HepG2 (cell line): ENCODE measurements around the gene FKBP1B. TPM values are rescaled to one million over a fixed set of nuclear protein-coding genes. Genes with fewer than 3 reads are reported as not detected.

ENCODE experiments used
- ATRX ChIP-seq: sonication (generic); formaldehyde crosslinking; IDR thresholded peaks from 2 replicates; pipeline ENCODE4 v1.4.0; 2020; ENCODE audit warnings: missing genetic modification reagents, borderline replicate concordance
- CHD2 ChIP-seq: IDR thresholded peaks from 2 replicates; pipeline ENCODE4 v1.6.1; 2011; ENCODE audit warnings: low read depth, low read length, improper control_type of control experiment
- HINFP ChIP-seq: sonication (generic); formaldehyde crosslinking; IDR thresholded peaks from 2 replicates; pipeline ENCODE4 v1.4.0; 2020; ENCODE audit warnings: low read depth, mild to moderate bottlenecking, missing genetic modification reagents
- MXI1 ChIP-seq: IDR thresholded peaks from 3 replicates; pipeline ENCODE4 v1.6.1; 2012; ENCODE audit warnings: low read depth, low read length, inconsistent platforms, borderline replicate concordance
- NR3C1 ChIP-seq: sonication (generic); formaldehyde crosslinking; IDR thresholded peaks from 2 replicates; pipeline ENCODE4 v1.4.0; 2020; ENCODE audit warnings: missing genetic modification reagents
- PITX1 ChIP-seq: sonication (generic); formaldehyde crosslinking; IDR thresholded peaks from 2 replicates; pipeline ENCODE4 v1.5.1; 2020; ENCODE audit warnings: mild to moderate bottlenecking, missing genetic modification reagents
- RFX5 ChIP-seq: IDR thresholded peaks from 2 replicates; pipeline ENCODE4 v1.6.1; 2011; ENCODE audit warnings: low read depth, low read length, improper control_type of control experiment
- RXRB ChIP-seq: IDR thresholded peaks from 2 replicates; pipeline ENCODE4 v1.6.1; 2016; ENCODE audit warnings: borderline replicate concordance, missing genetic modification reagents, missing compliant biosample characterization
- SIX1 ChIP-seq: sonication (generic); formaldehyde crosslinking; IDR thresholded peaks from 2 replicates; pipeline ENCODE4 v1.4.0; 2020; ENCODE audit warnings: missing genetic modification reagents, borderline replicate concordance
- SKIL ChIP-seq: sonication (generic); formaldehyde crosslinking; IDR thresholded peaks from 2 replicates; pipeline ENCODE4 v1.8.0; 2022; ENCODE audit warnings: missing genetic modification reagents, mild to moderate bottlenecking, moderate library complexity, borderline replicate concordance
- SP2 ChIP-seq: sonication (generic); formaldehyde crosslinking; IDR thresholded peaks from 2 replicates; pipeline ENCODE4 v1.5.1; 2020; ENCODE audit warnings: mild to moderate bottlenecking, missing genetic modification reagents
- TSC22D2 ChIP-seq: sonication (generic); formaldehyde crosslinking; IDR thresholded peaks from 2 replicates; pipeline ENCODE4 v1.5.1; 2020; ENCODE audit warnings: missing genetic modification reagents, mild to moderate bottlenecking, borderline replicate concordance
- ZNF44 ChIP-seq: sonication (generic); formaldehyde crosslinking; IDR thresholded peaks from 2 replicates; pipeline ENCODE4 v1.5.1; 2020; ENCODE audit warnings: mild to moderate bottlenecking, missing genetic modification reagents
- ZNF530 ChIP-seq: sonication (generic); formaldehyde crosslinking; IDR thresholded peaks from 2 replicates; pipeline ENCODE4 v1.5.0; 2020; ENCODE audit warnings: low read depth, mild to moderate bottlenecking, missing genetic modification reagents
- ZNF589 ChIP-seq: sonication (generic); formaldehyde crosslinking; conservative IDR thresholded peaks from 2 replicates; pipeline ENCODE4 v1.8.0; 2022; ENCODE audit warnings: mild to moderate bottlenecking, moderate library complexity, missing genetic modification reagents
- polyA plus RNA-seq, 8 experiments: library from polyadenylated mRNA; depleted of rRNA in 3 of 8; stranded (reverse) in 7 of 8; unstranded in 1 of 8; fragments of >200 nt; fragmentation: Illumina TruSeq in 4 of 8; extraction: Trizol in 4 of 8; gene quantifications; 2 replicates each; pipeline versions ENCODE4 v1.2.1 to v1.2.3, GENCODE V29; 2011 to 2016; ENCODE audit warnings: low read depth in 4 of 8, missing spikeins in 1 of 8, mixed read lengths in 1 of 8; ENCODE audit not compliant: insufficient read depth in 1 of 8
- total RNA-seq, 5 experiments: library from RNA; depleted of rRNA; stranded (reverse); fragments of >200 nt; fragmentation: Illumina TruSeq; extraction: Trizol; gene quantifications; 2 replicates each; pipeline ENCODE4 v1.2.3, GENCODE V29; 2016; ENCODE audit warnings: low read depth in 1 of 5
- TF ChIP-seq, protein P1 (sequence below): sonication (generic); formaldehyde crosslinking; IDR thresholded peaks from 2 replicates; pipeline ENCODE4 v1.4.0; 2020; ENCODE audit warnings: missing genetic modification reagents
- TF ChIP-seq, protein P2 (sequence below): IDR thresholded peaks from 2 replicates; pipeline ENCODE4 v1.6.1; 2016
- TF ChIP-seq, protein P3 (sequence below): sonication (generic); formaldehyde crosslinking; IDR thresholded peaks from 2 replicates; pipeline ENCODE4 v1.4.0; 2020; ENCODE audit warnings: missing genetic modification reagents
- TF ChIP-seq, protein P4 (sequence below): sonication (generic); formaldehyde crosslinking; conservative IDR thresholded peaks from 2 replicates; pipeline ENCODE4 v1.8.1; 2023; ENCODE audit warnings: missing genetic modification reagents

Gene FKBP1B
- total and polyA plus RNA-seq, 2 of the 13 experiments (the other 11 are each of a cell fraction or from before 2014, with no cell fraction given): 35.2 to 96.3 TPM

GRCh38 chr2:24084386-24085199 is 35.1 kb downstream of the FKBP1B start, which contains the start of gene TP53I3 (continued):
- TF ChIP-seq, protein P1, sequence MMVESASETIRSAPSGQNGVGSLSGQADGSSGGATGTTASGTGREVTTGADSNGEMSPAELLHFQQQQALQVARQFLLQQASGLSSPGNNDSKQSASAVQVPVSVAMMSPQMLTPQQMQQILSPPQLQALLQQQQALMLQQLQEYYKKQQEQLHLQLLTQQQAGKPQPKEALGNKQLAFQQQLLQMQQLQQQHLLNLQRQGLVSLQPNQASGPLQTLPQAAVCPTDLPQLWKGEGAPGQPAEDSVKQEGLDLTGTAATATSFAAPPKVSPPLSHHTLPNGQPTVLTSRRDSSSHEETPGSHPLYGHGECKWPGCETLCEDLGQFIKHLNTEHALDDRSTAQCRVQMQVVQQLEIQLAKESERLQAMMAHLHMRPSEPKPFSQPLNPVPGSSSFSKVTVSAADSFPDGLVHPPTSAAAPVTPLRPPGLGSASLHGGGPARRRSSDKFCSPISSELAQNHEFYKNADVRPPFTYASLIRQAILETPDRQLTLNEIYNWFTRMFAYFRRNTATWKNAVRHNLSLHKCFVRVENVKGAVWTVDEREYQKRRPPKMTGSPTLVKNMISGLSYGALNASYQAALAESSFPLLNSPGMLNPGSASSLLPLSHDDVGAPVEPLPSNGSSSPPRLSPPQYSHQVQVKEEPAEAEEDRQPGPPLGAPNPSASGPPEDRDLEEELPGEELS (CRISPR knock-in tag): no peak
- peak; percentile 98 for TF ChIP-seq HINFP (CRISPR knock-in tag)
- no peak; the same call in 2 of the 3 replicates for TF ChIP-seq MXI1
- TF ChIP-seq NR3C1 (CRISPR knock-in tag): no peak
- TF ChIP-seq, protein P2, sequence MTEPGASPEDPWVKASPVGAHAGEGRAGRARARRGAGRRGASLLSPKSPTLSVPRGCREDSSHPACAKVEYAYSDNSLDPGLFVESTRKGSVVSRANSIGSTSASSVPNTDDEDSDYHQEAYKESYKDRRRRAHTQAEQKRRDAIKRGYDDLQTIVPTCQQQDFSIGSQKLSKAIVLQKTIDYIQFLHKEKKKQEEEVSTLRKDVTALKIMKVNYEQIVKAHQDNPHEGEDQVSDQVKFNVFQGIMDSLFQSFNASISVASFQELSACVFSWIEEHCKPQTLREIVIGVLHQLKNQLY (CRISPR knock-in tag): no peak
- TF ChIP-seq, protein P3, sequence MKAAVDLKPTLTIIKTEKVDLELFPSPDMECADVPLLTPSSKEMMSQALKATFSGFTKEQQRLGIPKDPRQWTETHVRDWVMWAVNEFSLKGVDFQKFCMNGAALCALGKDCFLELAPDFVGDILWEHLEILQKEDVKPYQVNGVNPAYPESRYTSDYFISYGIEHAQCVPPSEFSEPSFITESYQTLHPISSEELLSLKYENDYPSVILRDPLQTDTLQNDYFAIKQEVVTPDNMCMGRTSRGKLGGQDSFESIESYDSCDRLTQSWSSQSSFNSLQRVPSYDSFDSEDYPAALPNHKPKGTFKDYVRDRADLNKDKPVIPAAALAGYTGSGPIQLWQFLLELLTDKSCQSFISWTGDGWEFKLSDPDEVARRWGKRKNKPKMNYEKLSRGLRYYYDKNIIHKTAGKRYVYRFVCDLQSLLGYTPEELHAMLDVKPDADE: peak; percentile 76; the same call in 1 of the 2 replicates
- TF ChIP-seq SP2 (CRISPR knock-in tag): peak; percentile 63
- no peak for TF ChIP-seq SIX1
- TF ChIP-seq, protein P4, sequence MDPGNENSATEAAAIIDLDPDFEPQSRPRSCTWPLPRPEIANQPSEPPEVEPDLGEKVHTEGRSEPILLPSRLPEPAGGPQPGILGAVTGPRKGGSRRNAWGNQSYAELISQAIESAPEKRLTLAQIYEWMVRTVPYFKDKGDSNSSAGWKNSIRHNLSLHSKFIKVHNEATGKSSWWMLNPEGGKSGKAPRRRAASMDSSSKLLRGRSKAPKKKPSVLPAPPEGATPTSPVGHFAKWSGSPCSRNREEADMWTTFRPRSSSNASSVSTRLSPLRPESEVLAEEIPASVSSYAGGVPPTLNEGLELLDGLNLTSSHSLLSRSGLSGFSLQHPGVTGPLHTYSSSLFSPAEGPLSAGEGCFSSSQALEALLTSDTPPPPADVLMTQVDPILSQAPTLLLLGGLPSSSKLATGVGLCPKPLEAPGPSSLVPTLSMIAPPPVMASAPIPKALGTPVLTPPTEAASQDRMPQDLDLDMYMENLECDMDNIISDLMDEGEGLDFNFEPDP (CRISPR knock-in tag): no peak
- TF ChIP-seq ATRX (CRISPR knock-in tag): no peak
- no peak for TF ChIP-seq TSC22D2 (CRISPR knock-in tag)
- no peak for TF ChIP-seq RFX5
- TF ChIP-seq SKIL: peak; percentile 62; the same call in 1 of the 2 replicates
- TF ChIP-seq CHD2: 0 out of 2 replicates have a peak, but pooled peaks have one; percentile 17
- TF ChIP-seq ZNF530 (CRISPR knock-in tag): no peak
- TF ChIP-seq PITX1 (CRISPR knock-in tag): peak; percentile 5; the same call in 1 of the 2 replicates
- TF ChIP-seq ZNF44: no peak; the same call in 1 of the 2 replicates
- TF ChIP-seq RXRB (CRISPR knock-in tag): peak; percentile 64
- no peak for TF ChIP-seq ZNF589 (CRISPR knock-in tag)
